RCC 7860 (cell line): ENCODE data around the gene TFAP2A.

ENCODE experiments used
- DNase-seq: peaks from one replicate; pipeline ENCODE4 v3.0.0-alpha.2; 2015; ENCODE audit warnings: low spot score
- FAIRE-seq: peaks from 2 replicates; lab custom pipeline; 2012; peaks lifted over from hg19 to GRCh38; lab: Jason Lieb, UNC

TFAP2A gene

GRCh38 chr6:10384610-10385523 lies 30.0 kb downstream of the TFAP2A start:
- DNase-seq, result no peak
- FAIRE-seq, result no peak

GRCh38 chr6:10384091-10384609 lies 30.7 kb downstream of the TFAP2A start:
- no peak for FAIRE-seq
- DNase-seq, result no peak

GRCh38 chr6:10383331-10384090 lies 31.4 kb downstream of the TFAP2A start:
- no peak for FAIRE-seq
- DNase-seq, result no peak

GRCh38 chr6:10382728-10383330 lies 32.0 kb downstream of the TFAP2A start:
- DNase-seq, result no peak
- no peak for FAIRE-seq

- DNase-seq (no peak), FAIRE-seq (no peak)
Measured at GRCh38 chr6:10382322-10382721, 32.6 kb downstream of the TFAP2A start.

GRCh38 chr6:10381830-10382208 lies 33.1 kb downstream of the TFAP2A start:
- FAIRE-seq (no peak), DNase-seq (no peak)

- DNase-seq (no peak), FAIRE-seq (no peak)
Measured at GRCh38 chr6:10381133-10381829, 33.6 kb downstream of the TFAP2A start.

GRCh38 chr6:10375391-10375969 lies 39.4 kb downstream of the TFAP2A start:
- DNase-seq (no peak), FAIRE-seq (no peak)

- DNase-seq (no peak), FAIRE-seq (no peak)
Measured at GRCh38 chr6:10373642-10374359, 41.1 kb downstream of the TFAP2A start.

- DNase-seq (no peak), FAIRE-seq (no peak)
Measured at GRCh38 chr6:10369896-10370295, 45.0 kb downstream of the TFAP2A start.

- no peak for FAIRE-seq
Measured at GRCh38 chr6:10368861-10369260, 46.0 kb downstream of the TFAP2A start.

GRCh38 chr6:10363911-10364310 lies 51.0 kb downstream of the TFAP2A start:
- FAIRE-seq (no peak), DNase-seq (no peak)

More at GRCh38 chr6:10368861-10369260, 46.0 kb downstream of the TFAP2A start:
- no peak for DNase-seq

- no peak for DNase-seq
- FAIRE-seq, result no peak
Measured at GRCh38 chr6:10362300-10362699, 52.6 kb downstream of the TFAP2A start.

- DNase-seq (no peak), FAIRE-seq (no peak)
Measured at GRCh38 chr6:10361428-10361827, 53.4 kb downstream of the TFAP2A start.

GRCh38 chr6:10359581-10359980 lies 55.3 kb downstream of the TFAP2A start:
- DNase-seq (no peak), FAIRE-seq (no peak)

GRCh38 chr6:10355115-10355702 lies 59.7 kb downstream of the TFAP2A start:
- no peak for DNase-seq
- FAIRE-seq, result no peak

GRCh38 chr6:10351791-10352190 lies 63.1 kb downstream of the TFAP2A start:
- DNase-seq, result no peak
- no peak for FAIRE-seq

- DNase-seq, result no peak
- no peak for FAIRE-seq
Measured at GRCh38 chr6:10350720-10351119, 64.2 kb downstream of the TFAP2A start.
